ENCODE data around the gene L1TD1.
"Not testable (repeated sequence)": the region's sequence is repeated elsewhere in the genome, so short reads cannot be mapped to it uniquely, and the experiment has no call there.

L1TD1 gene

GRCh38 chr1:62209931-62210595 is 15.4 kb downstream of the L1TD1 start:
- no peak for TF ChIP-seq CTCF (IDR thresholded peaks at IDR 0.05)
- H3K4me1 ChIP-seq (ENCODE audit: control insufficient read depth in 1 of 2, insufficient read depth in 1 of 2, low read depth in 1 of 2, low read length in 1 of 2), result no peaks in the 10 kb centered on the region
- H3K4me3 ChIP-seq (ENCODE audit: low read depth in 1 of 2, low read length in 1 of 2), result no peak overlapping the region
- H3K27ac ChIP-seq, result no peak overlapping the region
- no peaks in the 10 kb centered on the region for H3K36me3 ChIP-seq
- H3K9me3 ChIP-seq, result no peaks in the 10 kb centered on the region
- no peaks in the 10 kb centered on the region for H3K27me3 ChIP-seq

- Histone ChIP-seq H3K27ac (no peak overlapping the region), H3K4me3 (ENCODE audit: low read depth in 1 of 2, low read length in 1 of 2) (no peak overlapping the region), H3K27me3 (no peaks in the 10 kb centered on the region), H3K9me3 (no peaks in the 10 kb centered on the region), H3K36me3 (no peaks in the 10 kb centered on the region), H3K4me1 (ENCODE audit: control insufficient read depth in 1 of 2, insufficient read depth in 1 of 2, low read depth in 1 of 2, low read length in 1 of 2) (no peaks in the 10 kb centered on the region)
- TF ChIP-seq CTCF (IDR thresholded peaks at IDR 0.05), result no peak
Measured at GRCh38 chr1:62210960-62211359, 16.3 kb downstream of the L1TD1 start.

GRCh38 chr1:62212411-62212810 is 17.8 kb downstream of the L1TD1 start:
- H3K27me3 ChIP-seq, result no peaks in the 10 kb centered on the region
- H3K36me3 ChIP-seq, result no peaks in the 10 kb centered on the region
- no peaks in the 10 kb centered on the region for H3K9me3 ChIP-seq
- no peak overlapping the region for H3K4me3 ChIP-seq (ENCODE audit: low read depth in 1 of 2, low read length in 1 of 2)
- no peak for TF ChIP-seq CTCF (IDR thresholded peaks at IDR 0.05)
- no peak overlapping the region for H3K27ac ChIP-seq
- no peaks in the 10 kb centered on the region for H3K4me1 ChIP-seq (ENCODE audit: control insufficient read depth in 1 of 2, insufficient read depth in 1 of 2, low read depth in 1 of 2, low read length in 1 of 2)

GRCh38 chr1:62213075-62213914 is 18.6 kb downstream of the L1TD1 start:
- Histone ChIP-seq H3K36me3 (no peaks in the 10 kb centered on the region), H3K27ac (no peak overlapping the region), H3K4me1 (ENCODE audit: control insufficient read depth in 1 of 2, insufficient read depth in 1 of 2, low read depth in 1 of 2, low read length in 1 of 2) (no peaks in the 10 kb centered on the region), H3K4me3 (ENCODE audit: low read depth in 1 of 2, low read length in 1 of 2) (no peak overlapping the region), H3K9me3 (no peaks in the 10 kb centered on the region), H3K27me3 (no peaks in the 10 kb centered on the region)
- no peak for TF ChIP-seq CTCF (IDR thresholded peaks at IDR 0.05)

GRCh38 chr1:62218604-62219003 is 24.0 kb downstream of the L1TD1 start:
- Histone ChIP-seq H3K36me3 (no peaks in the 10 kb centered on the region), H3K27ac (no peak overlapping the region), H3K4me1 (ENCODE audit: control insufficient read depth in 1 of 2, insufficient read depth in 1 of 2, low read depth in 1 of 2, low read length in 1 of 2) (no peaks in the 10 kb centered on the region), H3K9me3 (no peaks in the 10 kb centered on the region), H3K4me3 (ENCODE audit: low read depth in 1 of 2, low read length in 1 of 2) (no peak overlapping the region), H3K27me3 (no peaks in the 10 kb centered on the region)
- no peak for TF ChIP-seq CTCF (IDR thresholded peaks at IDR 0.05)

- H3K4me3 ChIP-seq (ENCODE audit: low read depth in 1 of 2, low read length in 1 of 2); H3K27ac ChIP-seq; H3K9me3 ChIP-seq; H3K4me1 ChIP-seq (ENCODE audit: control insufficient read depth in 1 of 2, insufficient read depth in 1 of 2, low read depth in 1 of 2, low read length in 1 of 2); H3K36me3 ChIP-seq; H3K27me3 ChIP-seq: not testable (repeated sequence)
Measured at GRCh38 chr1:62220456-62220855, 25.8 kb downstream of the L1TD1 start.
